HEK293T (cell line): ENCODE measurements around the gene OSTF1.

Experiments
- CTCF ChIA-PET: fragments of 350-600 bp; formaldehyde crosslinking; extraction: SDS; loops from one replicate; lab custom pipeline; 2021; ENCODE audit warnings: antibody characterized with exemption, inconsistent platforms; lab: Yijun Ruan, JAX
- POLR2A ChIA-PET: fragments of 350-600 bp; formaldehyde crosslinking; extraction: SDS; loops from one replicate; lab custom pipeline; 2020; ENCODE audit warnings: antibody characterized with exemption, inconsistent platforms; lab: Yijun Ruan, JAX
- DNase-seq: peaks from one replicate; pipeline ENCODE4 v3.0.0; 2012; ENCODE audit warnings: mixed read lengths; ENCODE audit errors: extremely low spot score
- ARNT ChIP-seq: fragments of 450-650 bp; IDR thresholded peaks from 2 replicates; pipeline ENCODE4 v1.6.1; 2017; ENCODE audit warnings: mild to moderate bottlenecking
- BHLHE40 ChIP-seq: fragments of 450-650 bp; IDR thresholded peaks from 2 replicates; pipeline ENCODE4 v1.6.1; 2016; ENCODE audit warnings: mild to moderate bottlenecking, moderate library complexity, borderline replicate concordance
- CTBP1 ChIP-seq: fragments of 450-650 bp; IDR thresholded peaks from 2 replicates; pipeline ENCODE4 v1.6.1; 2016; ENCODE audit warnings: borderline replicate concordance
- ELF4 ChIP-seq: fragments of 450-650 bp; IDR thresholded peaks from 2 replicates; pipeline ENCODE4 v1.6.1; 2017; ENCODE audit warnings: antibody characterized with exemption
- FOXA1 ChIP-seq: fragments of 450-650 bp; IDR thresholded peaks from 2 replicates; pipeline ENCODE4 v1.6.1; 2016; ENCODE audit warnings: mild to moderate bottlenecking
- FOXK2 ChIP-seq: fragments of 450-650 bp; IDR thresholded peaks from 2 replicates; pipeline ENCODE4 v1.6.1; 2016; ENCODE audit warnings: mild to moderate bottlenecking
- FOXM1 ChIP-seq: fragments of 450-650 bp; IDR thresholded peaks from 2 replicates; pipeline ENCODE4 v1.6.1; 2017; ENCODE audit warnings: mild to moderate bottlenecking, borderline replicate concordance
- HDGF ChIP-seq: fragments of 450-650 bp; IDR thresholded peaks from 2 replicates; pipeline ENCODE4 v1.6.1; 2017; ENCODE audit warnings: antibody characterized with exemption, borderline replicate concordance
- L3MBTL2 ChIP-seq: fragments of 450-650 bp; conservative IDR thresholded peaks from 2 replicates; pipeline ENCODE4 v1.6.1; 2016; ENCODE audit warnings: mild to moderate bottlenecking
- LEF1 ChIP-seq: fragments of 450-650 bp; IDR thresholded peaks from 2 replicates; pipeline ENCODE4 v1.6.1; 2017; ENCODE audit warnings: mild to moderate bottlenecking, borderline replicate concordance
- NFRKB ChIP-seq: fragments of 450-650 bp; IDR thresholded peaks from 2 replicates; pipeline ENCODE4 v1.6.1; 2016; ENCODE audit warnings: mild to moderate bottlenecking, moderate library complexity
- PKNOX1 ChIP-seq: fragments of 450-650 bp; IDR thresholded peaks from 2 replicates; pipeline ENCODE4 v1.6.1; 2016
- SP1 ChIP-seq: fragments of 450-650 bp; IDR thresholded peaks from 2 replicates; pipeline ENCODE4 v1.6.1; 2017
- SUZ12 ChIP-seq: fragments of 450-650 bp; IDR thresholded peaks from 2 replicates; pipeline ENCODE4 v1.6.1; 2016; ENCODE audit warnings: mild to moderate bottlenecking
- TARDBP ChIP-seq: fragments of 450-650 bp; IDR thresholded peaks from 2 replicates; pipeline ENCODE4 v1.6.1; 2016
- ZNF384 ChIP-seq: fragments of 450-650 bp; IDR thresholded peaks from 2 replicates; pipeline ENCODE4 v1.6.1; 2016

OSTF1 gene

GRCh38 chr9:75111019-75111622 is 22.8 kb downstream of the OSTF1 start:
- TF ChIP-seq TARDBP (no peak), FOXK2 (no peak), ELF4 (no peak), NFRKB (no peak), SP1 (no peak), HDGF (no peak), ARNT (no peak), SUZ12 (no peak), LEF1 (no peak), FOXM1 (no peak), PKNOX1 (no peak), FOXA1 (no peak)
- no peak for DNase-seq
- CTCF ChIA-PET = no interaction called here
- POLR2A ChIA-PET = no interaction called here

GRCh38 chr9:75112789-75113188 is 24.5 kb downstream of the OSTF1 start:
- ChIA-PET CTCF (no interaction called here), POLR2A (no interaction called here)
- no peak for DNase-seq
- TF ChIP-seq SUZ12 = no peak
- TF ChIP-seq CTBP1 = no peak
- no peak for TF ChIP-seq LEF1
- no peak for TF ChIP-seq L3MBTL2
- TF ChIP-seq TARDBP = no peak
- TF ChIP-seq FOXK2 = no peak
- no peak for TF ChIP-seq ZNF384
- no peak for TF ChIP-seq ARNT
- TF ChIP-seq HDGF = no peak
- TF ChIP-seq BHLHE40 = no peak
- no peak for TF ChIP-seq PKNOX1
- TF ChIP-seq FOXA1 = no peak
- no peak for TF ChIP-seq ELF4
- TF ChIP-seq NFRKB = no peak
- TF ChIP-seq FOXM1 = no peak
- no peak for TF ChIP-seq SP1

- POLR2A ChIA-PET = no interaction called here
- no peak for TF ChIP-seq HDGF
- no peak for TF ChIP-seq BHLHE40
- no peak for TF ChIP-seq TARDBP
- no peak for TF ChIP-seq FOXA1
- TF ChIP-seq ELF4 = no peak
- TF ChIP-seq SUZ12 = no peak
- TF ChIP-seq NFRKB = no peak
Observed at GRCh38 chr9:75116306-75116705, 28.0 kb downstream of the OSTF1 start.

GRCh38 chr9:75117564-75117963 is 29.2 kb downstream of the OSTF1 start:
- CTCF ChIA-PET = no interaction called here
- TF ChIP-seq NFRKB (no peak), HDGF (no peak), FOXK2 (no peak), L3MBTL2 (no peak), CTBP1 (no peak), BHLHE40 (no peak), FOXA1 (no peak), ARNT (no peak), SUZ12 (no peak)
- POLR2A ChIA-PET = no interaction called here
- DNase-seq = no peak

More at GRCh38 chr9:75116306-75116705, 28.0 kb downstream of the OSTF1 start:
- CTCF ChIA-PET = no interaction called here
- no peak for DNase-seq

GRCh38 chr9:75120686-75121085 is 32.4 kb downstream of the OSTF1 start:
- CTCF ChIA-PET = no interaction called here
- no peak for DNase-seq

GRCh38 chr9:75121914-75122558 is 33.7 kb downstream of the OSTF1 start:
- ChIA-PET POLR2A (no interaction called here), CTCF (no interaction called here)
- DNase-seq = no peak
- TF ChIP-seq FOXK2 (no peak), ELF4 (no peak), CTBP1 (no peak), SUZ12 (no peak), LEF1 (no peak), SP1 (no peak), FOXM1 (no peak), NFRKB (no peak), L3MBTL2 (no peak), ZNF384 (no peak), FOXA1 (no peak), TARDBP (no peak), ARNT (no peak), HDGF (no peak), PKNOX1 (no peak), BHLHE40 (no peak)

More at GRCh38 chr9:75120686-75121085, 32.4 kb downstream of the OSTF1 start:
- POLR2A ChIA-PET = no interaction called here
- TF ChIP-seq ARNT = no peak
- no peak for TF ChIP-seq LEF1
- TF ChIP-seq SP1 = no peak
- TF ChIP-seq PKNOX1 = no peak
- no peak for TF ChIP-seq NFRKB
- no peak for TF ChIP-seq CTBP1
- TF ChIP-seq FOXK2 = no peak
- no peak for TF ChIP-seq SUZ12
- no peak for TF ChIP-seq TARDBP
